ENCODE results near the gene SLC22A13. TPM values are rescaled to one million over a fixed set of nuclear protein-coding genes. Genes with fewer than 3 reads are reported as not detected.
"Not testable (repeated sequence)": the region's sequence is repeated elsewhere in the genome, so short reads cannot be mapped to it uniquely, and the experiment has no call there.

The SLC22A13 gene
- total RNA-seq = not detected
- long read RNA-seq = 0 reads

- intact Hi-C loops (cut with DNase I) = no loop called here
- DNase-seq (no peak), ATAC-seq (ENCODE audit: poor library complexity) (no peak)
Measured at GRCh38 chr3:38265604-38266307, at the start of gene SLC22A13. Gene SLC22A13, plus strand, starts transcription at chr3:38265812. Its CDS starts 49 bp downstream, at chr3:38265861.

GRCh38 chr3:38219609-38220197, 45.9 kb upstream of the SLC22A13 start:
- intact Hi-C loops (cut with DNase I) = no loop called here
- no peak for DNase-seq
- ATAC-seq (ENCODE audit: poor library complexity) = no peak

GRCh38 chr3:38221005-38221404, 44.6 kb upstream of the SLC22A13 start:
- DNase-seq (no peak), ATAC-seq (ENCODE audit: poor library complexity) (no peak)
- intact Hi-C loops (cut with DNase I) = no loop called here

GRCh38 chr3:38222032-38222634, 43.5 kb upstream of the SLC22A13 start:
- intact Hi-C loops (cut with DNase I) = no loop called here
- ATAC-seq (ENCODE audit: poor library complexity) = no peak
- DNase-seq = no peak

- no peak for ATAC-seq (ENCODE audit: poor library complexity)
- DNase-seq = no peak
- intact Hi-C loops (cut with DNase I) = no loop called here
Measured at GRCh38 chr3:38224357-38224756, 41.3 kb upstream of the SLC22A13 start.

GRCh38 chr3:38226273-38226672, 39.3 kb upstream of the SLC22A13 start:
- DNase-seq (no peak), ATAC-seq (ENCODE audit: poor library complexity) (no peak)
- intact Hi-C loops (cut with DNase I) = no loop called here

- intact Hi-C loops (cut with DNase I) = no loop called here
- ATAC-seq (ENCODE audit: poor library complexity) (peak; percentile 86), DNase-seq (no peak)
Measured at GRCh38 chr3:38227989-38228388, 37.6 kb upstream of the SLC22A13 start.

GRCh38 chr3:38229036-38229435, 36.6 kb upstream of the SLC22A13 start:
- ATAC-seq (ENCODE audit: poor library complexity) = no peak
- intact Hi-C loops (cut with DNase I) = no loop called here
- no peak for DNase-seq

GRCh38 chr3:38232701-38233100, 32.9 kb upstream of the SLC22A13 start:
- DNase-seq (no peak), ATAC-seq (ENCODE audit: poor library complexity) (no peak)
- intact Hi-C loops (cut with DNase I) = no loop called here

GRCh38 chr3:38235466-38235865, 30.1 kb upstream of the SLC22A13 start:
- ATAC-seq (ENCODE audit: poor library complexity) = no peak
- intact Hi-C loops (cut with DNase I) = no loop called here
- no peak for DNase-seq

- intact Hi-C loops (cut with DNase I) = no loop called here
- DNase-seq = no peak
- ATAC-seq (ENCODE audit: poor library complexity) = no peak
Measured at GRCh38 chr3:38238416-38239008, 27.1 kb upstream of the SLC22A13 start.

GRCh38 chr3:38242812-38243211, 22.8 kb upstream of the SLC22A13 start:
- intact Hi-C loops (cut with DNase I); DNase-seq; ATAC-seq (ENCODE audit: poor library complexity): not testable (repeated sequence)

- intact Hi-C loops (cut with DNase I) = no loop called here
- ATAC-seq (ENCODE audit: poor library complexity) (no peak), DNase-seq (no peak)
Measured at GRCh38 chr3:38245930-38246329, 19.7 kb upstream of the SLC22A13 start.

- intact Hi-C loops (cut with DNase I) = no loop called here
- DNase-seq (no peak), ATAC-seq (ENCODE audit: poor library complexity) (peak; percentile 91)
Measured at GRCh38 chr3:38247366-38248035, 18.1 kb upstream of the SLC22A13 start.

- intact Hi-C loops (cut with DNase I) = no loop called here
- DNase-seq = no peak
- ATAC-seq (ENCODE audit: poor library complexity) = no peak
Measured at GRCh38 chr3:38250198-38250597, 15.4 kb upstream of the SLC22A13 start.

- ATAC-seq (ENCODE audit: poor library complexity) = no peak
Measured at GRCh38 chr3:38251197-38251596, 14.4 kb upstream of the SLC22A13 start.

GRCh38 chr3:38253704-38254103, 11.9 kb upstream of the SLC22A13 start:
- intact Hi-C loops (cut with DNase I) = no loop called here
- no peak for ATAC-seq (ENCODE audit: poor library complexity)
- DNase-seq = no peak

More at GRCh38 chr3:38251197-38251596, 14.4 kb upstream of the SLC22A13 start:
- intact Hi-C loops (cut with DNase I) = no loop called here
- DNase-seq = no peak

- ATAC-seq (ENCODE audit: poor library complexity) = no peak
- intact Hi-C loops (cut with DNase I) = no loop called here
Measured at GRCh38 chr3:38254872-38255271, 10.7 kb upstream of the SLC22A13 start.

GRCh38 chr3:38255627-38256026, 10.0 kb upstream of the SLC22A13 start:
- intact Hi-C loops (cut with DNase I) = no loop called here
- DNase-seq = no peak
- ATAC-seq (ENCODE audit: poor library complexity) = peak; percentile 22

More at GRCh38 chr3:38254872-38255271, 10.7 kb upstream of the SLC22A13 start:
- DNase-seq = no peak

Measured in Right ventricle myocardium superior (tissue), 1 donor.